ENCODE data around the gene COL4A2.

DNA sequence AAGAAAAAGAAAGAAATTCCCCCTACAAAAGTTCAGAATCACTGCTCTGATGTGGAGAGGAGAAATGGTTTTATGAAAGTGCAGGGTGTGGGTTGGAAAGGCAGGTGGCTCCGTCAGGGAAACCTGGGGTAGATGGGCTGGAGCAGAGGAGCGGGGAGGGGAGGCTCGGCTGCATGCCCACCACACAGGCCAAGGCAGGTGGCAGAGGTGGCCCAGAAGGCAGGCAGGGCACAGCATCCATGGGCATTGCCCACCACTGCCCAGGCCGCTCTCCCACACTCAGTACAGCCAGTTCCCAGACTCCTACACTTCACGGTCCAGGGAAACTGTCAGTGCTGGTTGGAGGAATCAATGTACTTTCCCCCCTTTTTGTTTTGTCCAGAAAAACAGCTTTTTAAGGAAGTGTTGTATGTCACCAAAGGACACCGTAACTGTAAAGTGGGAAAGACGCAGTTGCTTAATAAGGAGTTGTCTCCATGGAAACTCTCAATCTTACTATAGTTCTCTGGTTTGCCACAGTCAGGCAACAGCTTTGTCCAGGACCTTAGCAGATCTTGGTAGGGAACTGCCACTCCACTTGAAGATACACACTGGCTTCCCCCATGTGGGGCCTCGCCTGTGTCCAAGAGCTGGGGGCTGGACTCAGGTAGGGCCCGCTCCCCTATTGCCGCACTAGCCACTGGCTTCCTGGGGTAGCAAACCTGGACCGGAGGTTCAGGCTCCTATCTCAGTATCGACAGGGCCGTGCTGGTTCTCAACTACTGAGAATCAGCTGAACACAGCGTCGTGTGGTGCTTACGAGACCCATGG is 171.5 kb downstream of the COL4A2 start:
- TF ChIP-seq POLR2A (IDR thresholded peaks at IDR 0.05): no peak
- TF ChIP-seq, protein P1, sequence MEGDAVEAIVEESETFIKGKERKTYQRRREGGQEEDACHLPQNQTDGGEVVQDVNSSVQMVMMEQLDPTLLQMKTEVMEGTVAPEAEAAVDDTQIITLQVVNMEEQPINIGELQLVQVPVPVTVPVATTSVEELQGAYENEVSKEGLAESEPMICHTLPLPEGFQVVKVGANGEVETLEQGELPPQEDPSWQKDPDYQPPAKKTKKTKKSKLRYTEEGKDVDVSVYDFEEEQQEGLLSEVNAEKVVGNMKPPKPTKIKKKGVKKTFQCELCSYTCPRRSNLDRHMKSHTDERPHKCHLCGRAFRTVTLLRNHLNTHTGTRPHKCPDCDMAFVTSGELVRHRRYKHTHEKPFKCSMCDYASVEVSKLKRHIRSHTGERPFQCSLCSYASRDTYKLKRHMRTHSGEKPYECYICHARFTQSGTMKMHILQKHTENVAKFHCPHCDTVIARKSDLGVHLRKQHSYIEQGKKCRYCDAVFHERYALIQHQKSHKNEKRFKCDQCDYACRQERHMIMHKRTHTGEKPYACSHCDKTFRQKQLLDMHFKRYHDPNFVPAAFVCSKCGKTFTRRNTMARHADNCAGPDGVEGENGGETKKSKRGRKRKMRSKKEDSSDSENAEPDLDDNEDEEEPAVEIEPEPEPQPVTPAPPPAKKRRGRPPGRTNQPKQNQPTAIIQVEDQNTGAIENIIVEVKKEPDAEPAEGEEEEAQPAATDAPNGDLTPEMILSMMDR (IDR thresholded peaks at IDR 0.05): no peak

Measured in ovary (tissue), 3 donors.